Body of pancreas (tissue), 4 donors: Measurements from ENCODE around the gene MEF2B.
"Not testable (repeated sequence)": the region's sequence is repeated elsewhere in the genome, so short reads cannot be mapped to it uniquely, and the experiment has no call there.

Source experiments
- CTCF ChIP-seq, 7 experiments: fragments of 450-650 bp in 4 of 7; fragments of 200-600 bp in 3 of 7; sonication (generic) in 3 of 7; IDR thresholded peaks; one replicate each; pipeline ENCODE4 v1.5.1; 2016 to 2019; ENCODE audit warnings: antibody characterized with exemption in 7 of 7
- POLR2A ChIP-seq, 3 donors: fragments of 450-650 bp; IDR thresholded peaks; one replicate each; pipeline ENCODE4 v1.6.1; 2016; ENCODE audit warnings: antibody characterized with exemption in 3 of 3, mild to moderate bottlenecking in 2 of 3

GRCh38 chr19:19135713-19136112 lies 34.4 kb downstream of the MEF2B start:
- not testable (repeated sequence) for TF ChIP-seq CTCF, POLR2A (IDR thresholded peaks at IDR 0.05)
